ENCODE data around the gene ABCD4. TPM values are rescaled to one million over a fixed set of nuclear protein-coding genes. Genes with fewer than 3 reads are reported as not detected.
"Not testable (repeated sequence)": the region's sequence is repeated elsewhere in the genome, so short reads cannot be mapped to it uniquely, and the experiment has no call there.

The ABCD4 gene
- total RNA-seq, 4 donors from 2014 or later = 20.0 to 45.4 (median 33.0) TPM

- TF ChIP-seq POLR2AphosphoS5 (IDR thresholded peaks at IDR 0.05) (no peak), CTCF (IDR thresholded peaks at IDR 0.05) (no peak), EP300 (IDR thresholded peaks at IDR 0.05) (no peak), POLR2A (IDR thresholded peaks at IDR 0.05) (no peak)
- Histone ChIP-seq H3K9me3 (peaks cover 0 to 19% (median 0%) of the 10 kb centered on the region in 3 donors), H3K4me3 (no peak overlapping the region), H3K27ac (no peak overlapping the region), H3K27me3 (no peaks in the 10 kb centered on the region), H3K36me3 (peaks cover 0 to 53% of the 10 kb centered on the region in 2 donors), H3K4me1 (no peaks in the 10 kb centered on the region)
- no peak for ATAC-seq
- no CpG with 5 or more reads among the region's 2 CpGs for WGBS, 2 donors (ENCODE audit: low coverage in 1 of 2)
Observed at GRCh38 chr14:74281069-74281468, 21.7 kb downstream of the ABCD4 start.

- Histone ChIP-seq H3K27ac (no peak overlapping the region), H3K27me3 (no peaks in the 10 kb centered on the region), H3K36me3 (peaks cover 0 to 23% of the 10 kb centered on the region in 2 donors), H3K9me3 (peaks cover 0 to 19% (median 0%) of the 10 kb centered on the region in 3 donors), H3K4me1 (no peaks in the 10 kb centered on the region), H3K4me3 (no peak overlapping the region)
- WGBS, 2 donors (ENCODE audit: low coverage in 1 of 2) = no CpG with 5 or more reads among the region's 2 CpGs
- TF ChIP-seq POLR2AphosphoS5 (IDR thresholded peaks at IDR 0.05) (no peak), POLR2A (IDR thresholded peaks at IDR 0.05) (no peak), CTCF (IDR thresholded peaks at IDR 0.05) (no peak), EP300 (IDR thresholded peaks at IDR 0.05) (no peak)
- no peak for ATAC-seq
Observed at GRCh38 chr14:74278080-74278479, 24.7 kb downstream of the ABCD4 start.

- Histone ChIP-seq H3K9me3 (peaks cover 0 to 15% (median 0%) of the 10 kb centered on the region in 3 donors), H3K27ac (no peak overlapping the region), H3K4me3 (no peak overlapping the region), H3K36me3 (no peaks in the 10 kb centered on the region), H3K4me1 (no peaks in the 10 kb centered on the region), H3K27me3 (peaks cover 11% of the 10 kb centered on the region)
- TF ChIP-seq CTCF (IDR thresholded peaks at IDR 0.05) (no peak), POLR2A (IDR thresholded peaks at IDR 0.05) (no peak), POLR2AphosphoS5 (IDR thresholded peaks at IDR 0.05) (no peak), EP300 (IDR thresholded peaks at IDR 0.05) (no peak)
- 41 to 83% methylated on average over 2 to 3 of the region's 6 CpGs for WGBS, 2 donors (ENCODE audit: low coverage in 1 of 2)
- no peak for ATAC-seq
Observed at GRCh38 chr14:74275241-74275841, 27.4 kb downstream of the ABCD4 start.

- Histone ChIP-seq H3K4me3 (no peak overlapping the region), H3K27me3 (peaks cover 17% of the 10 kb centered on the region), H3K36me3 (no peaks in the 10 kb centered on the region), H3K4me1 (no peaks in the 10 kb centered on the region), H3K9me3 (no peaks in the 10 kb centered on the region), H3K27ac (no peak overlapping the region)
- ATAC-seq = no peak
- TF ChIP-seq POLR2A (IDR thresholded peaks at IDR 0.05) (no peak), EP300 (IDR thresholded peaks at IDR 0.05) (no peak), CTCF (IDR thresholded peaks at IDR 0.05) (no peak), POLR2AphosphoS5 (IDR thresholded peaks at IDR 0.05) (no peak)
- WGBS, 2 donors (ENCODE audit: low coverage in 1 of 2) = 70 to 100% methylated on average over 1 of the region's 1 CpG
Observed at GRCh38 chr14:74271365-74271764, 31.4 kb downstream of the ABCD4 start.

- not testable (repeated sequence) for H3K27ac ChIP-seq, ATAC-seq, H3K4me3 ChIP-seq, H3K36me3 ChIP-seq, H3K9me3 ChIP-seq, H3K4me1 ChIP-seq
- WGBS, 2 donors (ENCODE audit: low coverage in 1 of 2) = 34 to 62% methylated on average over 5 of the region's 14 CpGs
- peaks cover 22% of the 10 kb centered on the region for H3K27me3 ChIP-seq
Observed at GRCh38 chr14:74270382-74271177, 32.2 kb downstream of the ABCD4 start.

Measured in gastroesophageal sphincter (tissue), 4 donors.